ENCODE measurements around the gene CDH4. TPM values are rescaled to one million over a fixed set of nuclear protein-coding genes. Genes with fewer than 3 reads are reported as not detected.
"Not testable (repeated sequence)": the region's sequence is repeated elsewhere in the genome, so short reads cannot be mapped to it uniquely, and the experiment has no call there.

Gene CDH4
- total RNA-seq, 2 donors from 2014 or later, result 0.05 to 2.2 TPM

DNA sequence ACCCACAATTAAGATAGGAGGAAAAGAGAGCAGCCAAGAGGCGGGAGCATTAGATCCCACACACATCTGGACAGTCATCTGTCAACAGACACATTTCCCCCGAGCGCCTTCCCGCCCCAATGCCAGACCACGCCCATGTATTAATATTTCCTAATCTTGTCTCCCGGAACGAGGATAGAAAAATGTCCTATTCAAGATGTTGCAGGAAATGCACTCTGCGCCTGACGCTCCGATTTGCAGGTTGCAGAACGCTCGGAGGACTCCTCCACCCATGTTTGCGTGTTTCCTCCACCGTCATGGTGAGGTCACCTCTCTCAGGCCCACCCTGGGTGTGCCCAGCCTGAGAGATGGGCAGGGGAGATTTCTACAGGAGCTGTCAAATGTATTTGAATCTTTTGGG is 598.4 kb downstream of the CDH4 start:
- 77% methylated on average over 14 of the region's 14 CpGs for WGBS
- no peak for TF ChIP-seq POLR2A (IDR thresholded peaks at IDR 0.05)
- TF ChIP-seq, protein P1, sequence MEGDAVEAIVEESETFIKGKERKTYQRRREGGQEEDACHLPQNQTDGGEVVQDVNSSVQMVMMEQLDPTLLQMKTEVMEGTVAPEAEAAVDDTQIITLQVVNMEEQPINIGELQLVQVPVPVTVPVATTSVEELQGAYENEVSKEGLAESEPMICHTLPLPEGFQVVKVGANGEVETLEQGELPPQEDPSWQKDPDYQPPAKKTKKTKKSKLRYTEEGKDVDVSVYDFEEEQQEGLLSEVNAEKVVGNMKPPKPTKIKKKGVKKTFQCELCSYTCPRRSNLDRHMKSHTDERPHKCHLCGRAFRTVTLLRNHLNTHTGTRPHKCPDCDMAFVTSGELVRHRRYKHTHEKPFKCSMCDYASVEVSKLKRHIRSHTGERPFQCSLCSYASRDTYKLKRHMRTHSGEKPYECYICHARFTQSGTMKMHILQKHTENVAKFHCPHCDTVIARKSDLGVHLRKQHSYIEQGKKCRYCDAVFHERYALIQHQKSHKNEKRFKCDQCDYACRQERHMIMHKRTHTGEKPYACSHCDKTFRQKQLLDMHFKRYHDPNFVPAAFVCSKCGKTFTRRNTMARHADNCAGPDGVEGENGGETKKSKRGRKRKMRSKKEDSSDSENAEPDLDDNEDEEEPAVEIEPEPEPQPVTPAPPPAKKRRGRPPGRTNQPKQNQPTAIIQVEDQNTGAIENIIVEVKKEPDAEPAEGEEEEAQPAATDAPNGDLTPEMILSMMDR (IDR thresholded peaks at IDR 0.05), result no peak

DNA sequence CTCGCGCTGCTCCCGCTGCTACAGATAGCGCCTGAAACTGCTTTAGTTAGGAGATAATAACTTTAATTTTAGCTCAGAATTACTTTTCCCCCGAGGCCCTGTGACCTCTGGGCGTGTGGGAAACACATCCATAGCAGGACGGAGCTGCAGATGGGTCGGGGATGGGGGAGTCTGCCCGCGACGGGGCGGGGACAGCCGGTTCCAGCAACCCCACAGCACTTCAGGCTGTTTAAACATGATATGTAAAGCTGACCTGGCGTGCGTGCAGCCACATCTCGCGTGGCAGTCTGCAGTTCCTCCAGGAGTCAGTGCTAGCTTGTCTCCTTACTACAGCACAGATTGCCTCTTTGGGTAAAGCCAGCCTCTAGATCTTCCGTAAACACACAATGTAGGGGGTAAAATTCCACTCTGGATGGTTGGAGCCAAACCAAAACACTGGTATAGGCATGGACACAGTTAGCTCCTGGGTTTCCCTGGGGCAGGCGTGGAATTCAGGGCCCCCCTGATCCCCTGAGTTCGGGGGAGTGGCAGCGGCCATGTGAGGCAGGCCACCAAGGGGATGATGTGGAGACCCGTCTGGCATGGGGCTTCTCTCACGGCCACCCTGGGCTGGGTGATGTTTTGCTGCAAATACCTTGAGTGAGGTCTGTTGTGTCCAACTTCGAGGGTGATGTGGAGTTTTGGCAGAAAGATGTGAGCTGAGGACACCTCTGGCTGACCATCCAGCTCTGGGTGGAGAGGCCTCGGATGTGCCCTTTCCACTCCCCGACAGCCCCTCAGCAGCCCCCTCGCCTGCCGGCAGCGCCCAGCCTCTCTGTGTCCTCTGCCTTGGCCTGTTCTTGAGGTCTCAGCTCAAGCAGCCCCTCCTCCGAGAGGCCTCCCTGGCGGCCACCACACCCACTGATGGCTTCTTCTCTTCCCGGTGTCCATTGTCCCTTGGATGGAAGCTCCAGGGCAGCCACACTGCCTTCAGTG is 599.2 kb downstream of the CDH4 start:
- H3K36me3 ChIP-seq, result no peaks in the 10 kb centered on the region
- no peak overlapping the region for H3K4me3 ChIP-seq
- no peak for TF ChIP-seq POLR2A (IDR thresholded peaks at IDR 0.05)
- TF ChIP-seq POLR2AphosphoS5 (IDR thresholded peaks at IDR 0.05), result no peak
- TF ChIP-seq, protein P1 (IDR thresholded peaks at IDR 0.05), result no peak
- intact Hi-C loops (cut with DNase I), result no loop called here
- H3K9me3 ChIP-seq, result no peaks in the 10 kb centered on the region
- H3K4me1 ChIP-seq (replicated peaks), result no peaks in the 10 kb centered on the region
- WGBS, result 69% methylated on average over 32 of the region's 32 CpGs
- peaks cover 5% of the 10 kb centered on the region for H3K27me3 ChIP-seq (replicated peaks; ENCODE audit: insufficient read depth)
- DNase-seq (ENCODE audit: low spot score), result no peak
- H3K27ac ChIP-seq, result no peak overlapping the region

More for the DNA sequence above, 598.4 kb downstream of the CDH4 start:
- Histone ChIP-seq H3K4me3 (no peak overlapping the region), H3K36me3 (no peaks in the 10 kb centered on the region), H3K27ac (no peak overlapping the region), H3K27me3 (replicated peaks; ENCODE audit: insufficient read depth) (peaks cover 5% of the 10 kb centered on the region), H3K4me1 (replicated peaks) (no peaks in the 10 kb centered on the region), H3K9me3 (no peaks in the 10 kb centered on the region)
- DNase-seq (ENCODE audit: low spot score), result no peak
- intact Hi-C loops (cut with DNase I), result no loop called here

DNA sequence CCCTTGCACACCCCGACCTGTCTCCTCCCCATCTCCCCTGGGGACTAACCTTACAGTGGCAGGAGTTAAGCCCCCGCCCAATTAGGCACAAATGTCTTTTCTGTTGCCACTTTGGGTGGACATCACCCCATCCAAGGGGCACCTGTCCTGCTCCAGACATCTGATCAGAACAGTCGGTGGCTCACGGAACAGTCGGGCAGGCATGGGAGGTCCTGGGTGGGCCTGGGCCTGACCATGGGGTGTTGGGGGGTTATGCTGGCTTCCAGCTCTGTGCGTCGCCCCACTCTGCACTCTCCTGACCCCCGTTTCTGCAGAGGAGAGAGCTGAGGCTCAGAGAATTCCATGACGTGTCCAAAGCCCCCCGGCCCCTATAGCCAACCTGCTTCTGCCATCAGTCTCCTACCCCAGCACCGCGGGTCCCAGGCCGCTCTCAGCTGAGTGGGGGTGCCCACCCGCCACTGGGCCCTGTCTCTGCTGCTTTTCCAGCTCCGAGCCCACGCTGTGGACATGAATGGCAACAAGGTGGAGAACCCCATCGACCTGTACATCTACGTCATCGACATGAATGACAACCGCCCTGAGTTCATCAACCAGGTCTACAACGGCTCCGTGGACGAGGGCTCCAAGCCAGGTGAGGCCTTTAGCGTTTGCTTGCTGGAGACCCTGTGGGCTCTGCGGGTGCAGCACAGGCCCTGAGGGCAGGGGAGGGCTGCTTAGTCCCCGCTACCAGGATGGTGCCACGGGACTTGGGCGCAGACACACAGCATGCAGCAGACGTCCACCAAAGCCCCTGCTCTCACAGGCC is 600.4 kb downstream of the CDH4 start:
- 94% methylated on average over 29 of the region's 29 CpGs for WGBS
- Histone ChIP-seq H3K4me3 (no peak overlapping the region), H3K9me3 (no peaks in the 10 kb centered on the region), H3K4me1 (replicated peaks) (no peaks in the 10 kb centered on the region), H3K36me3 (no peaks in the 10 kb centered on the region), H3K27ac (no peak overlapping the region), H3K27me3 (replicated peaks; ENCODE audit: insufficient read depth) (peaks cover 5% of the 10 kb centered on the region)
- no peak for TF ChIP-seq POLR2AphosphoS5 (IDR thresholded peaks at IDR 0.05)
- TF ChIP-seq, protein P1 (IDR thresholded peaks at IDR 0.05), result no peak
- no peak for TF ChIP-seq POLR2A (IDR thresholded peaks at IDR 0.05)
- DNase-seq (ENCODE audit: low spot score), result no peak
- intact Hi-C loops (cut with DNase I), result no loop called here

DNA sequence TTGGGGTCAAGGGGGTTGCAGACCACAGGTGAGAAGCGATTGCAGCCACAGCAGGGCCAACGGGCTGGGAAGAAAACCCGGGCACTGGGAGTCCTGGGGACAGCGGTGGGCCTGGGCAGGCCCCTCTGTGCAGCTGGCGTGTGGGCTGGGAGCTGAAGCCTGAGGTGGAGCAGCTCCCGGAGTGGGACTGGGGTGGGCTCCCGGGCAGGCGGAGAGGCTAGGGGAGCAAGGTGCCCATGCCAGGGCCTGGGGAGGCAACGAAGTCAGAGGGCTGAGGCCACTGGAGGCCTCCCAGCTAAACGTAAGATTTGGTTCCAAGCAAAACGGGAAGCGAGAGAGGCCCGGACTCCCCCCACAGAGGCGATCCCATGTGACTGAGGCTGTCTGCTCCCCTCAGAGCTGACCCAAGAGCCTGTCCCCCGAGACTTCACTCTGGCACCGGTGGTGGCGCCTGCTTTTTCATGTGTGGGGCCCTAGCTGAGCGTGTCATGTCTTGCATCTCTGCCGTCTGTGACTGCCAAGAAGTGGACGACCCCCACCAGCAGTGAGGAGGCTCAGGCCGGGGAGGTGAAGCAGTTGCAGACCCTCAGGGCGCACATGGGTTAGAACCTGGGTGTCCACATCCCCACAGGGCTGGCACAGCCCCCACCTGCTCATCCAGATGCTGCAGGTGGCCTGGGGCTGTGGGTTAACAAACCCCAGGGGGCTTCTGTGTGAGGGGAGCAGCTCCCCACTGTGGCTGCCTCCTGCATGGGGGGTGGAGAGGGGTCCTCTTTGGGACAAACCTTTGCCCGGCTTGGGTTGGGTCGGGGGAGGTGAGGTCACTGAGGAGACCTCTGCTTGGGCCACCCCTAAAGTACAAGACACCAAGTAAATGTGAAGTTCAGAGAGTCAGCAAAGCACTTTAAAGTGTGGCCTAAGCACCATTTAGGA is 601.3 kb downstream of the CDH4 start:
- 80% methylated on average over 24 of the region's 24 CpGs for WGBS

DNA sequence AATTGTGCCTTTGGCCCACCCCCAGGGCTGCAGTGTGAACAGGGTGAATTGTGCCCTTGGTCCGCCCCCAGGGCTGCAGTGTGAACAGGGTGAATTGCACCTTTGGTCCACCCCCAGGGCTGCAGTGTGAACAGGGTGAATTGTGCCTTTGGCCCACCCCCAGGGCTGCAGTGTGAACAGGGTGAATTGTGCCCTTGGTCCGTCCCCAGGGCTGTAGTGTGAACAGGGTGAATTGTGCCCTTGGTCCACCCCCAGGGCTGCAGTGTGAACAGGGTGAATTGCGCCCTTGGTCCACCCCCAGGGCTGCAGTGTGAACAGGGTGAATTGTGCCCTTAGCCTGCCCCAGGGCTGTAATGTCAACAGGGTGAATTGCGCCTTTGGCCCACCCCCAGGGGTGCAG is 602.5 kb downstream of the CDH4 start:
- H3K27me3 ChIP-seq (replicated peaks; ENCODE audit: insufficient read depth); DNase-seq (ENCODE audit: low spot score); intact Hi-C loops (cut with DNase I); H3K36me3 ChIP-seq; H3K4me3 ChIP-seq; H3K4me1 ChIP-seq (replicated peaks); H3K9me3 ChIP-seq; H3K27ac ChIP-seq: not testable (repeated sequence)
- 89% methylated on average over 4 of the region's 4 CpGs for WGBS

More for the DNA sequence above, 601.3 kb downstream of the CDH4 start:
- Histone ChIP-seq H3K4me3 (no peak overlapping the region), H3K36me3 (no peaks in the 10 kb centered on the region), H3K27me3 (replicated peaks; ENCODE audit: insufficient read depth) (peaks cover 5% of the 10 kb centered on the region), H3K27ac (no peak overlapping the region), H3K9me3 (no peaks in the 10 kb centered on the region), H3K4me1 (replicated peaks) (no peaks in the 10 kb centered on the region)
- TF ChIP-seq, protein P1 (IDR thresholded peaks at IDR 0.05), result no peak
- no peak for TF ChIP-seq POLR2A (IDR thresholded peaks at IDR 0.05)
- TF ChIP-seq POLR2AphosphoS5 (IDR thresholded peaks at IDR 0.05), result no peak
- intact Hi-C loops (cut with DNase I), result no loop called here
- no peak for DNase-seq (ENCODE audit: low spot score)

Measured in prostate gland (tissue), 2 donors.